CD14-positive monocyte (primary cell): ENCODE data around the gene REL. TPM values are rescaled to one million over a fixed set of nuclear protein-coding genes. Genes with fewer than 3 reads are reported as not detected.

Experiments used
- DNase-seq, 3 donors: peaks; one replicate each; pipeline ENCODE4 v3.0.0-alpha.2; 2011 to 2022
- H2AFZ ChIP-seq: 2 replicates; pipeline ENCODE4 v1.6.0; 2012; ENCODE audit warnings: mild to moderate bottlenecking, low read depth, low read length, inconsistent platforms; ENCODE audit not compliant: insufficient read depth, poor library complexity, severe bottlenecking
- H3K27ac ChIP-seq, 2 donors: 1 replicate in 1 of 2; 2 replicates in 1 of 2; pipeline ENCODE4 v1.5.1; 2012 to 2013; ENCODE audit warnings: low read length in 2 of 2, control low read depth in 1 of 2, inconsistent platforms in 1 of 2, low read depth in 1 of 2, mild to moderate bottlenecking in 1 of 2
- H3K27me3 ChIP-seq, 2 donors: one replicate each; pipeline versions ENCODE4 v1.6.0 to v1.6.1; 2011 to 2013; ENCODE audit warnings: low read length in 2 of 2; ENCODE audit not compliant: control insufficient read depth in 2 of 2, insufficient read depth in 2 of 2
- H3K36me3 ChIP-seq, 2 donors: replicated peaks in 1 of 2; 1 replicate in 1 of 2; 2 replicates in 1 of 2; pipeline versions ENCODE4 v1.5.1 to v1.6.1; 2012 to 2013; ENCODE audit warnings: low read length in 2 of 2, control low read depth in 1 of 2, inconsistent platforms in 1 of 2, mild to moderate bottlenecking in 1 of 2; ENCODE audit not compliant: insufficient read depth in 2 of 2, control insufficient read depth in 1 of 2
- H3K4me1 ChIP-seq, 2 donors: 1 replicate in 1 of 2; 2 replicates in 1 of 2; pipeline versions ENCODE4 v1.5.1 to v1.6.1; 2012 to 2013; ENCODE audit warnings: low read length in 2 of 2, control low read depth in 1 of 2, inconsistent platforms in 1 of 2, mild to moderate bottlenecking in 1 of 2, moderate library complexity in 1 of 2; ENCODE audit not compliant: insufficient read depth in 2 of 2, control insufficient read depth in 1 of 2
- H3K4me2 ChIP-seq: replicated peaks from 2 replicates; pipeline ENCODE3; 2012; ENCODE audit warnings: low read length, moderate library complexity, mild to moderate bottlenecking; ENCODE audit not compliant: poor library complexity, severe bottlenecking; ENCODE audit errors: extremely low read depth
- H3K4me3 ChIP-seq, 3 experiments: fragments of 200-600 bp in 1 of 3; sonication (generic) in 1 of 3; replicated peaks in 1 of 3; 1 replicate in 2 of 3; 2 replicates in 1 of 3; pipeline ENCODE4 v1.5.1; 2011 to 2013; ENCODE audit warnings: low read length in 3 of 3, mild to moderate bottlenecking in 3 of 3, control low read depth in 2 of 3, low read depth in 2 of 3, inconsistent platforms in 1 of 3, moderate library complexity in 1 of 3
- H3K79me2 ChIP-seq: 2 replicates; pipeline ENCODE4 v1.6.0; 2012; ENCODE audit warnings: mild to moderate bottlenecking, control low read depth, inconsistent platforms, low read length, moderate library complexity; ENCODE audit not compliant: insufficient read depth
- H3K9ac ChIP-seq: 2 replicates; pipeline ENCODE4 v1.6.0; 2017; ENCODE audit warnings: low read length, mild to moderate bottlenecking; ENCODE audit not compliant: insufficient read depth, poor library complexity, severe bottlenecking
- H3K9me3 ChIP-seq, 2 donors: replicated peaks in 1 of 2; 1 replicate in 1 of 2; 2 replicates in 1 of 2; pipeline versions ENCODE4 v1.5.1 to v1.6.1; 2012 to 2013; ENCODE audit warnings: low read length in 2 of 2, control low read depth in 1 of 2; ENCODE audit not compliant: control insufficient read depth in 1 of 2, insufficient read depth in 1 of 2
- H4K20me1 ChIP-seq: 2 replicates; pipeline ENCODE4 v1.6.0; 2012; ENCODE audit warnings: mild to moderate bottlenecking, low read length, control low read depth, moderate library complexity; ENCODE audit not compliant: insufficient read depth
- H3K27ac Mint-ChIP-seq, 7 donors: one replicate each; pipeline ENCODE4 v1.8.0; 2020; ENCODE audit warnings: mild to moderate bottlenecking in 7 of 7, mixed read lengths in 7 of 7, moderate library complexity in 6 of 7, inconsistent platforms in 2 of 7
- H3K27me3 Mint-ChIP-seq, 3 donors: one replicate each; pipeline ENCODE4 v1.8.0; 2021 to 2022; ENCODE audit warnings: low read depth in 3 of 3, mild to moderate bottlenecking in 3 of 3, mixed read lengths in 3 of 3, moderate library complexity in 3 of 3, inconsistent platforms in 1 of 3
- H3K36me3 Mint-ChIP-seq, 2 donors: one replicate each; pipeline ENCODE4 v1.8.0; 2020; ENCODE audit warnings: mixed read lengths in 2 of 2, inconsistent platforms in 1 of 2, mild to moderate bottlenecking in 1 of 2
- H3K4me1 Mint-ChIP-seq: one replicate; pipeline ENCODE4 v1.8.0; 2020; ENCODE audit warnings: mild to moderate bottlenecking, mixed read lengths
- H3K4me3 Mint-ChIP-seq, 2 donors: one replicate each; pipeline ENCODE4 v1.8.0; 2020; ENCODE audit warnings: mild to moderate bottlenecking in 2 of 2, mixed read lengths in 2 of 2, moderate library complexity in 1 of 2
- H3K9me3 Mint-ChIP-seq, 7 donors: one replicate each; pipeline ENCODE4 v1.8.0; 2020 to 2022; ENCODE audit warnings: mixed read lengths in 7 of 7, mild to moderate bottlenecking in 6 of 7, moderate library complexity in 6 of 7, inconsistent platforms in 2 of 7
- CTCF ChIP-seq: fragments of 200-600 bp; IDR thresholded peaks from one replicate; pipeline ENCODE4 v1.8.0; 2022; ENCODE audit warnings: antibody characterized with exemption, mild to moderate bottlenecking
- WGBS: methylation state at CpG from one replicate; pipeline ENCODE4 v1.1.5; 2013; ENCODE audit warnings: missing lambda C conversion rate; ENCODE audit not compliant: insufficient coverage; 5-methylcytosine and 5-hydroxymethylcytosine counted together
- intact Hi-C, 2 donors: fragments of 100-400 bp; cut with micrococcal nuclease; formaldehyde crosslinking; loops; one replicate each; pipeline versions ENCODE4 v1.15.0 to v1.15.1; 2023
- polyA plus RNA-seq, 3 donors: library from polyadenylated mRNA; depleted of rRNA in 1 of 3; unstranded in 2 of 3; stranded (reverse) in 1 of 3; fragments of 300-500 nt in 2 of 3; fragments of >200 nt in 1 of 3; fragmentation: Illumina TruSeq in 2 of 3; gene quantifications; 1 replicate in 2 of 3; 2 replicates in 1 of 3; pipeline ENCODE4 v1.2.3, GENCODE V29; 2012 to 2021

Gene REL
- polyA plus RNA-seq, 3 donors, result 18.3 to 34.3 (median 20.3) TPM

GRCh38 chr2:60947056-60947455, 65.7 kb downstream of the REL start:
- intact Hi-C loops, result no loop called here
- Histone ChIP-seq H3K27ac (no peak overlapping the region), H3K27me3 (no peaks in the 10 kb centered on the region), H3K4me1 (no peaks in the 10 kb centered on the region), H3K9ac (no peak overlapping the region), H2AFZ (no peak overlapping the region), H3K36me3 (no peaks in the 10 kb centered on the region), H3K4me2 (no peak overlapping the region), H3K9me3 (peaks cover 0 to 4% of the 10 kb centered on the region in 2 donors), H3K79me2 (no peaks in the 10 kb centered on the region), H4K20me1 (no peaks in the 10 kb centered on the region), H3K4me3 (no peak overlapping the region)
- H3K9me3 Mint-ChIP-seq, result peaks cover 0 to 7% (median 2%) of the 10 kb centered on the region in 7 donors
- H3K27me3 Mint-ChIP-seq, result no peaks in the 10 kb centered on the region
- WGBS, result no CpG with 5 or more reads among the region's 4 CpGs
- peaks cover 37 to 39% of the 10 kb centered on the region in 2 donors for H3K36me3 Mint-ChIP-seq
- H3K4me1 Mint-ChIP-seq, result no peaks in the 10 kb centered on the region
- no peak for DNase-seq
- no peak overlapping the region for H3K27ac Mint-ChIP-seq
- TF ChIP-seq CTCF, result no peak
- H3K4me3 Mint-ChIP-seq, result no peak overlapping the region

- Mint-ChIP-seq H3K36me3 (peaks cover 39 to 43% of the 10 kb centered on the region in 2 donors), H3K27me3 (no peaks in the 10 kb centered on the region), H3K9me3 (peaks cover 0 to 7% (median 2%) of the 10 kb centered on the region in 7 donors), H3K4me3 (no peak overlapping the region), H3K4me1 (no peaks in the 10 kb centered on the region), H3K27ac (no peak overlapping the region)
- Histone ChIP-seq H3K9me3 (peaks cover 0 to 4% of the 10 kb centered on the region in 2 donors), H3K4me1 (no peaks in the 10 kb centered on the region), H3K9ac (no peak overlapping the region), H4K20me1 (no peaks in the 10 kb centered on the region), H3K36me3 (peaks cover 0 to 6% of the 10 kb centered on the region in 2 donors), H3K27me3 (no peaks in the 10 kb centered on the region), H3K4me3 (no peak overlapping the region), H3K79me2 (no peaks in the 10 kb centered on the region), H3K4me2 (no peak overlapping the region), H2AFZ (no peak overlapping the region), H3K27ac (no peak overlapping the region)
- 100% methylated on average over 1 of the region's 8 CpGs for WGBS
- no peak for DNase-seq
- no peak for TF ChIP-seq CTCF
- intact Hi-C loops, result no loop called here
Observed at GRCh38 chr2:60948161-60948560, 66.8 kb downstream of the REL start.
